ENCODE measurements around the gene GALC.

DNA sequence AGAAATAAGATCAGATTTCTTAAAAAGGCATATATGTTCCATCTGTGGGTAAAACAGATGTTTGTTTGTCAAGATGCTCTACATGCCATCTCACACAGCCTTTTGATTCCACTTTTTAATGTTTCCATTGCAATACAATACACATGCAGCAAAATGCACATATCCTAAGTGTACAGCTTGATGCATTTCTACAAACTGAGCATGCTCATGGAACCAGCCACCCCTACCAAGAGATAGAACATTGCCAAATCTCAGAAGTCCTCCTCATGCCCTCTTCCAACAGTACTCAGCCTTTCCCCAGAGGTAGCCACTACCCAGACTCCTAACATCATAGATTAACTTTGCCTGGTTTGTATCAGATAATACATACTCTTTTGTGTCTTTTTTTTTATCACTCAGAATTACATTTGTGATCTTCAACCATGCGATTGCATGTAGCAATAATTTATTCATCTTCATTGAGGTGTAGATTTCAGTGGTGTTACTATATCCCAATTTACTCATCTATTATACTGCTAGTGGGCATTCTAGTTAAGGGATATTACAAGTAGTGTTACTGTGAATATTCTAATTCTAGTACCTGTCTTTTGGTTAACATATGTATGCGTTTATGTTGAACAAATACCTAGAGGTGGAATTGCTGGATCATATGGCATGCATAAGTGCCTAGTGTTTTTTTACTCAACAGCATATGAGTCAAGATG is 15.2 kb upstream of the GALC start:
- TF ChIP-seq, protein P1, sequence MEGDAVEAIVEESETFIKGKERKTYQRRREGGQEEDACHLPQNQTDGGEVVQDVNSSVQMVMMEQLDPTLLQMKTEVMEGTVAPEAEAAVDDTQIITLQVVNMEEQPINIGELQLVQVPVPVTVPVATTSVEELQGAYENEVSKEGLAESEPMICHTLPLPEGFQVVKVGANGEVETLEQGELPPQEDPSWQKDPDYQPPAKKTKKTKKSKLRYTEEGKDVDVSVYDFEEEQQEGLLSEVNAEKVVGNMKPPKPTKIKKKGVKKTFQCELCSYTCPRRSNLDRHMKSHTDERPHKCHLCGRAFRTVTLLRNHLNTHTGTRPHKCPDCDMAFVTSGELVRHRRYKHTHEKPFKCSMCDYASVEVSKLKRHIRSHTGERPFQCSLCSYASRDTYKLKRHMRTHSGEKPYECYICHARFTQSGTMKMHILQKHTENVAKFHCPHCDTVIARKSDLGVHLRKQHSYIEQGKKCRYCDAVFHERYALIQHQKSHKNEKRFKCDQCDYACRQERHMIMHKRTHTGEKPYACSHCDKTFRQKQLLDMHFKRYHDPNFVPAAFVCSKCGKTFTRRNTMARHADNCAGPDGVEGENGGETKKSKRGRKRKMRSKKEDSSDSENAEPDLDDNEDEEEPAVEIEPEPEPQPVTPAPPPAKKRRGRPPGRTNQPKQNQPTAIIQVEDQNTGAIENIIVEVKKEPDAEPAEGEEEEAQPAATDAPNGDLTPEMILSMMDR (IDR thresholded peaks at IDR 0.05; ENCODE audit: low read depth, low read length, poor library complexity, severe bottlenecking), result no peak
- TF ChIP-seq EZH2phosphoT487 (IDR thresholded peaks at IDR 0.05; ENCODE audit: borderline replicate concordance, low read length), result no peak

Measured in DOHH2 (cell line).